RWPE2 (cell line): Measurements from ENCODE around the gene KRTAP5-10.
"Not testable (repeated sequence)": the region's sequence is repeated elsewhere in the genome, so short reads cannot be mapped to it uniquely, and the experiment has no call there.

ENCODE experiments used
- ATAC-seq: fragments of 200-7000 bp; cut with Tn5 transposase; 3 replicates; pipeline ENCODE4 v1.9.1; 2021; ENCODE audit warnings: low read depth
- DNase-seq: peaks from one replicate; pipeline ENCODE4 v3.0.0-alpha.2; 2020; ENCODE audit warnings: low spot score
- H3K27ac ChIP-seq: fragments of 450-650 bp; 2 replicates; pipeline ENCODE4 v1.5.1; 2017; ENCODE audit warnings: mild to moderate bottlenecking; ENCODE audit not compliant: poor library complexity, severe bottlenecking
- H3K27me3 ChIP-seq: fragments of 250-450 bp; sonication (Bioruptor Pico); 2 replicates; pipeline ENCODE4 v1.5.1; 2021; ENCODE audit warnings: mild to moderate bottlenecking, moderate library complexity; ENCODE audit not compliant: insufficient read depth, poor library complexity, severe bottlenecking
- H3K36me3 ChIP-seq: fragments of 250-450 bp; sonication (Bioruptor Pico); 2 replicates; pipeline ENCODE4 v1.5.1; 2020; ENCODE audit warnings: low read depth, mild to moderate bottlenecking, moderate library complexity
- H3K4me1 ChIP-seq: fragments of 250-450 bp; sonication (Bioruptor Pico); 2 replicates; pipeline ENCODE4 v1.5.1; 2021; ENCODE audit warnings: mild to moderate bottlenecking, moderate library complexity; ENCODE audit not compliant: insufficient read depth, poor library complexity, severe bottlenecking
- H3K4me3 ChIP-seq: fragments of 250-450 bp; sonication (Bioruptor Pico); 2 replicates; pipeline ENCODE4 v1.5.1; 2021; ENCODE audit warnings: mild to moderate bottlenecking, moderate library complexity; ENCODE audit not compliant: severe bottlenecking
- H3K9me3 ChIP-seq: fragments of 250-450 bp; sonication (Bioruptor Pico); 2 replicates; pipeline ENCODE4 v1.5.1; 2021; ENCODE audit warnings: mild to moderate bottlenecking, moderate library complexity; ENCODE audit not compliant: severe bottlenecking
- CTCF ChIP-seq: fragments of 450-650 bp; IDR thresholded peaks from one replicate; pipeline ENCODE4 v1.5.1; 2017; ENCODE audit warnings: mild to moderate bottlenecking, moderate library complexity; ENCODE audit not compliant: poor library complexity, severe bottlenecking

Gene KRTAP5-10

DNA sequence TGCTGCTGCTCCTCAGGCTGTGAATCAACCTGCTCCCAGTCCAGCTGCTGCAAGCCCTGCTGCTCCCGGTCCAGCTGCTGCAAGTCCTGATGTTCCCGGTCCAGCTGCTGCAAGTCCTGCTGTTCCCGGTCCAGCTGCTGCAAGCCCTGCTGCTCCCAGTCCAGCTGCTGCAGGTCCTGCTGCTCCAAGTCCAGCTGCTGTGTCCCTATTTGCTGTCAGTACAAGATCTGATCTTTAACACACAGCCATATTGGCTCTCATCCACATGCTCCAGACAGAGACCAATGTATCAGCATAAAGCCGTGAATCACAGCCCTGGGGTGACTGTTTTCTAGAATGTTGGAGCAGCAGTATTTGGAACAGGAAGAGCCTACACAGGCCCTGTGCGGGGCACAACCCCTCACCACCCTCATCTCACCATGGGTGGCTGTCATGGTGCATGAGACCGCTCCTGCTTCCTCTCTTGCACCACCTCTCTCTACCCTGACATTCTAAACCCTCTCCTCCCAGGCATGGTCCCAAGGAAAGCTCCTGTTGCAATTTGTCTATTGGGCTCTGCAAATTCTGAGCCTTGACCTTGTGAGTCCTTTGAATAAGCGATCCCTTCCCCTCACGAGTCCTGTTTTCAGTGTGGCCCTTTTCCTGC lies 3.5 kb downstream of the KRTAP5-10 start:
- H3K4me3 ChIP-seq: no peak overlapping the region
- ATAC-seq (peak; percentile 62; the same call in 2 of the 3 replicates), DNase-seq (no peak)
- no peaks in the 10 kb centered on the region for H3K36me3 ChIP-seq
- H3K27me3 ChIP-seq: no peaks in the 10 kb centered on the region
- H3K4me1 ChIP-seq: no peaks in the 10 kb centered on the region
- TF ChIP-seq CTCF: no peak
- H3K9me3 ChIP-seq: no peaks in the 10 kb centered on the region
- no peak overlapping the region for H3K27ac ChIP-seq

- not testable (repeated sequence) for H3K36me3 ChIP-seq, H3K9me3 ChIP-seq, H3K27me3 ChIP-seq, H3K27ac ChIP-seq, H3K4me3 ChIP-seq, H3K4me1 ChIP-seq, DNase-seq, ATAC-seq
Observed at GRCh38 chr11:71571101-71571850, 5.9 kb downstream of the KRTAP5-10 start.

- TF ChIP-seq CTCF: no peak
- ATAC-seq (no peak), DNase-seq (no peak)
- Histone ChIP-seq H3K27me3 (no peaks in the 10 kb centered on the region), H3K9me3 (no peaks in the 10 kb centered on the region), H3K4me3 (no peak overlapping the region), H3K36me3 (no peaks in the 10 kb centered on the region), H3K4me1 (no peaks in the 10 kb centered on the region), H3K27ac (no peak overlapping the region)
Observed at GRCh38 chr11:71572811-71573210, 7.4 kb downstream of the KRTAP5-10 start.

DNA sequence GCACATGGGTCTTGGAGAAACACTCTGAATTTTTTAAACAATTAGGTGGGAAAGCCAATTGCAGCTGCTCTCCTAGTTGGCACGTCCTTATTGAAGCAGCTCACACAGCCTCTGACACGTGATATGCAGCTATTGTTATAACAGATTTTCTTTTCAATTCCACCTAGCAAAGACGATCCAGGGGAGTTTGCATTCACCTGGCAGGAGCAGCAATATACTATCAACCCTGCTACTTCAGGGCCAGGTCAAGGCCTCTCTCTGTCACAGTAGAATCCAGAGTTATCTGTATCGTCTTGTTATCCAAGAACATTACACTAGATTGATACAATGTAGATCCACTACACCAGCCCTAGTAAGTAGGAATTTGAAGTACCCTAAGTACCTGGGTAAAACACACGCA lies 9.1 kb downstream of the KRTAP5-10 start:
- Histone ChIP-seq H3K27ac (no peak overlapping the region), H3K4me1 (no peaks in the 10 kb centered on the region), H3K36me3 (no peaks in the 10 kb centered on the region), H3K9me3 (no peaks in the 10 kb centered on the region), H3K4me3 (no peak overlapping the region), H3K27me3 (no peaks in the 10 kb centered on the region)
- TF ChIP-seq CTCF: no peak
- DNase-seq (no peak), ATAC-seq (no peak)

- H3K27me3 ChIP-seq: peaks cover 2% of the 10 kb centered on the region
- DNase-seq (no peak), ATAC-seq (no peak)
- no peak overlapping the region for H3K27ac ChIP-seq
- H3K36me3 ChIP-seq: no peaks in the 10 kb centered on the region
- H3K4me1 ChIP-seq: no peaks in the 10 kb centered on the region
- no peaks in the 10 kb centered on the region for H3K9me3 ChIP-seq
- no peak for TF ChIP-seq CTCF
- H3K4me3 ChIP-seq: no peak overlapping the region
Observed at GRCh38 chr11:71575723-71576424, 10.5 kb downstream of the KRTAP5-10 start.

- H3K27ac ChIP-seq, H3K27me3 ChIP-seq, H3K9me3 ChIP-seq, H3K36me3 ChIP-seq, ATAC-seq, H3K4me3 ChIP-seq, H3K4me1 ChIP-seq, DNase-seq: not testable (repeated sequence)
Observed at GRCh38 chr11:71576688-71577465, 11.5 kb downstream of the KRTAP5-10 start.
